H1 (cell line): ENCODE measurements around the gene RAN.
"Not testable (repeated sequence)": the region's sequence is repeated elsewhere in the genome, so short reads cannot be mapped to it uniquely, and the experiment has no call there.

Experiments
- CHD2 ChIP-seq: IDR thresholded peaks from 2 replicates; pipeline ENCODE4 v1.6.1; 2012; ENCODE audit warnings: low read length, improper control_type of control experiment
- CREB1 ChIP-seq: IDR thresholded peaks from 2 replicates; pipeline ENCODE4 v1.6.1; 2012; ENCODE audit warnings: inconsistent platforms
- CTCF ChIP-seq, 3 experiments: IDR thresholded peaks; 1 replicate in 2 of 3; 2 replicates in 1 of 3; pipeline versions ENCODE4 v1.5.1 to v1.6.1; 2011; ENCODE audit warnings: low read length in 3 of 3, mild to moderate bottlenecking in 3 of 3, inconsistent platforms in 2 of 3, low read depth in 1 of 3, moderate library complexity in 1 of 3; ENCODE audit not compliant: insufficient read depth in 1 of 3; ENCODE audit errors: control extremely low read depth in 1 of 3
- EP300 ChIP-seq, 2 experiments: IDR thresholded peaks; 1 replicate in 1 of 2; 2 replicates in 1 of 2; pipeline ENCODE4 v1.6.1; 2011 to 2012; ENCODE audit warnings: low read depth in 2 of 2, low read length in 2 of 2, mild to moderate bottlenecking in 2 of 2, borderline replicate concordance in 1 of 2, inconsistent platforms in 1 of 2, moderate library complexity in 1 of 2
- EZH2 ChIP-seq: fragments of 200-600 bp; sonication (generic); IDR thresholded peaks from 2 replicates; pipeline ENCODE4 v1.7.1; 2012; ENCODE audit warnings: low read depth, mild to moderate bottlenecking, moderate library complexity, low read length, inconsistent platforms; ENCODE audit not compliant: severe bottlenecking
- MAFK ChIP-seq: IDR thresholded peaks from 2 replicates; pipeline ENCODE4 v1.6.1; 2012; ENCODE audit warnings: low read depth, mild to moderate bottlenecking, improper control_type of control experiment, low read length
- NRF1 ChIP-seq: IDR thresholded peaks from 2 replicates; pipeline ENCODE4 v1.6.1; 2011; ENCODE audit warnings: mild to moderate bottlenecking, low read depth, low read length, improper control_type of control experiment
- POLR2A ChIP-seq, 2 experiments: IDR thresholded peaks; 1 replicate in 1 of 2; 2 replicates in 1 of 2; pipeline ENCODE4 v1.6.1; 2011; ENCODE audit warnings: low read depth in 2 of 2, low read length in 2 of 2, mild to moderate bottlenecking in 2 of 2; ENCODE audit errors: control extremely low read depth in 1 of 2
- POLR2AphosphoS5 ChIP-seq: IDR thresholded peaks from 2 replicates; pipeline ENCODE4 v1.6.1; 2011; ENCODE audit warnings: low read depth, low read length
- RFX5 ChIP-seq: IDR thresholded peaks from 2 replicates; pipeline ENCODE4 v1.6.1; 2011; ENCODE audit warnings: low read depth, low read length, improper control_type of control experiment, borderline replicate concordance
- SRF ChIP-seq: IDR thresholded peaks from 2 replicates; pipeline ENCODE4 v1.6.1; 2011; ENCODE audit warnings: mild to moderate bottlenecking, low read depth, low read length, moderate library complexity
- TBP ChIP-seq: IDR thresholded peaks from 2 replicates; pipeline ENCODE4 v1.6.1; 2011; ENCODE audit warnings: low read depth, low read length, improper control_type of control experiment
- YY1 ChIP-seq: IDR thresholded peaks from 2 replicates; pipeline ENCODE4 v1.6.1; 2011; ENCODE audit warnings: low read depth, mild to moderate bottlenecking, low read length

DNA sequence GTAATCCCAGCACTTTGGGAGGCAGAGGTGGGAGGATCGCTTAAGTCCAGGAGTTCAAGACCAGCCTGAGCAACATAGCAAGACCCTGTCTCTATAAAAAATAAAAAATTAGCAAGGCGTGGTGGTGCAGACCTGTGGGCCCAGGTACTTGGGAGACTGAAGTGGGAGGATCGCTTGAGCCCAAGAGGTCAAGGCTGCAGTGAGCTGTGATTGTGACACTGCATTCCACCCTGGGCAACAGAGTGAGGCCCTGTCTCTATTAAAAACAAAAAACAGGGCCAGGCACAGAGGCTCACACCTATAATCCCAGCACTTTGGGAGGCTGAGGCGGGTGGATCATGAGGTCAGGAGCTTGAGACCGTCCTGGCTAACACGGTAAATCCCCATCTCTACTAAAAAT lies 23.8 kb upstream of the RAN start:
- not testable (repeated sequence) for TF ChIP-seq POLR2A (IDR thresholded peaks at IDR 0.05; ENCODE audit: control extremely low read depth in 1 of 2, low read depth in 2 of 2, low read length in 2 of 2); TBP; CREB1; CTCF (IDR thresholded peaks at IDR 0.05; ENCODE audit: control extremely low read depth in 1 of 3, insufficient read depth in 1 of 3, low read depth in 1 of 3, low read length in 3 of 3); MAFK; NRF1; EZH2; POLR2AphosphoS5; YY1; EP300 (IDR thresholded peaks at IDR 0.05; ENCODE audit: borderline replicate concordance in 1 of 2, low read depth in 2 of 2, low read length in 2 of 2); SRF; CHD2; RFX5
